ENCODE results near the gene EPB41L5.
A peak's percentile ranks its signal among the peaks of the same experiment; 100 is the strongest.
"Not testable (repeated sequence)": the region's sequence is repeated elsewhere in the genome, so short reads cannot be mapped to it uniquely, and the experiment has no call there.

Gene EPB41L5

GRCh38 chr2:120142528-120143219 lies 129.8 kb downstream of the EPB41L5 start:
- no peak for DNase-seq

- DNase-seq: no peak
Measured at GRCh38 chr2:120148229-120148628, 135.4 kb downstream of the EPB41L5 start.

GRCh38 chr2:120148669-120149068 lies 135.8 kb downstream of the EPB41L5 start:
- no peak for DNase-seq

GRCh38 chr2:120149406-120149805 lies 136.5 kb downstream of the EPB41L5 start:
- DNase-seq: no peak

GRCh38 chr2:120150040-120150482 lies 137.2 kb downstream of the EPB41L5 start:
- no peak for DNase-seq

GRCh38 chr2:120155308-120155707 lies 142.4 kb downstream of the EPB41L5 start:
- no peak for DNase-seq

- not testable (repeated sequence) for DNase-seq
Measured at GRCh38 chr2:120158658-120159057, 145.8 kb downstream of the EPB41L5 start.

GRCh38 chr2:120161190-120161589 lies 148.3 kb downstream of the EPB41L5 start:
- no peak for DNase-seq

- DNase-seq: no peak
Measured at GRCh38 chr2:120162716-120163115, 149.8 kb downstream of the EPB41L5 start.

- no peak for DNase-seq
Measured at GRCh38 chr2:120167272-120167671, 154.4 kb downstream of the EPB41L5 start.

GRCh38 chr2:120169020-120169419 lies 156.1 kb downstream of the EPB41L5 start:
- DNase-seq: no peak

- no peak for DNase-seq
Measured at GRCh38 chr2:120174963-120175581, 162.2 kb downstream of the EPB41L5 start.

GRCh38 chr2:120176526-120176925 lies 163.6 kb downstream of the EPB41L5 start:
- DNase-seq: no peak

- peak; percentile 67 for DNase-seq
Measured at GRCh38 chr2:120177001-120177621, 164.2 kb downstream of the EPB41L5 start.

GRCh38 chr2:120177973-120178372 lies 165.1 kb downstream of the EPB41L5 start:
- no peak for DNase-seq

GRCh38 chr2:120179396-120179795 lies 166.5 kb downstream of the EPB41L5 start:
- DNase-seq: no peak

- DNase-seq: no peak
Measured at GRCh38 chr2:120180066-120180465, 167.2 kb downstream of the EPB41L5 start.

GRCh38 chr2:120182019-120182560 lies 169.2 kb downstream of the EPB41L5 start:
- DNase-seq: no peak

GRCh38 chr2:120189189-120189588 lies 176.3 kb downstream of the EPB41L5 start:
- DNase-seq: no peak

GRCh38 chr2:120192280-120192679 lies 179.4 kb downstream of the EPB41L5 start:
- DNase-seq: no peak

GRCh38 chr2:120195553-120195952 lies 182.7 kb downstream of the EPB41L5 start:
- no peak for DNase-seq

- not testable (repeated sequence) for DNase-seq
Measured at GRCh38 chr2:120199817-120200459, 187.1 kb downstream of the EPB41L5 start.

All from effector CD4-positive, alpha-beta T cell (primary cell).